Right lobe of liver (tissue), 4 donors: ENCODE results near the gene XAB2.

ENCODE experiments used
- POLR2A ChIP-seq: fragments of 450-650 bp; IDR thresholded peaks from one replicate; pipeline ENCODE4 v1.6.1; 2017; ENCODE audit warnings: antibody characterized with exemption, mild to moderate bottlenecking
- TF ChIP-seq, protein P1 (sequence below), 4 donors: fragments of 200-600 bp in 3 of 4; fragments of 450-650 bp in 1 of 4; IDR thresholded peaks; one replicate each; pipeline versions ENCODE4 v1.5.1 to v1.8.0; 2016 to 2022; ENCODE audit warnings: antibody characterized with exemption in 4 of 4, mild to moderate bottlenecking in 2 of 4
- donor health status: DM: no; HTN: no; CAD: no.
- donor health status: DM: no; HTN: no; CAD: no.
- donor health status: DM: no; HTN: yes; CAD: no.

DNA sequence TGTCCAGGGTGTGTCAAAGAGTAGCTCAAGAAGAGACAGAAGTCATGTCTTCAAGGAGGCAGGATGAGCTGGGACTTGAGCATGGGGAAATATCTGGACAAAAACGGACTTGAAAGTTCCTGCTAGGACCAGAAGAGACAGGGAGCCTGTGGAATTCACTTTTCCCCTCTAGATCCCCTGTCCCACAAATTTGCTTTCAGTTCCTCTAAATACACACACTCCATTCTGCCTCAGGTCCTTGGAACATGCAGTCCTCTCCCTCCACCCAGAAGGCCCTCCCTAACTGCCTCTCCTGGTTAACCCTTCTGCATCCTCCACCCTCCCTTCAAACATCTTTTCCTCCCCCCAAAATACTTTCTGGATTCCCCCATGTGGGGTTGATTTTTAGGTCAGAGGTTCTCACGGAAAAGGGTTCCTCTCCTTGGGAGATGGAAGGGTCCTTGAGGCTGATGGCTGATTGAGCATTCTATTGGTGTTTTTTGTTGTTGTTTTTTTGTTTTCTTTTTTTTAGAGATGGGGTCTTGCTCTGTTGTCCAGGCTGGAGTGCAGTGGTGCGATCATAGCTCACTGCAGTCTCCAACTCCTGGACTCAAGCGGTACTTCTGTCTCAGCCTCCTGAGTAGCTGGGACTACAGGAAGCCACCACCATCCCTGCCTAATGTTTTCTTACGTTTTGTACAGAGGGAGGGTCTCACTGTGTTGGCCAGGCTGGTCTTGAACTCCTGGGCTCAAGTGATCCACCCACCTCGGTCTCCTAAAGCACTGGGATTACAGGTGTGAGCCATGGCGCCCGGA is 32.6 kb upstream of the XAB2 start:
- TF ChIP-seq, protein P1, sequence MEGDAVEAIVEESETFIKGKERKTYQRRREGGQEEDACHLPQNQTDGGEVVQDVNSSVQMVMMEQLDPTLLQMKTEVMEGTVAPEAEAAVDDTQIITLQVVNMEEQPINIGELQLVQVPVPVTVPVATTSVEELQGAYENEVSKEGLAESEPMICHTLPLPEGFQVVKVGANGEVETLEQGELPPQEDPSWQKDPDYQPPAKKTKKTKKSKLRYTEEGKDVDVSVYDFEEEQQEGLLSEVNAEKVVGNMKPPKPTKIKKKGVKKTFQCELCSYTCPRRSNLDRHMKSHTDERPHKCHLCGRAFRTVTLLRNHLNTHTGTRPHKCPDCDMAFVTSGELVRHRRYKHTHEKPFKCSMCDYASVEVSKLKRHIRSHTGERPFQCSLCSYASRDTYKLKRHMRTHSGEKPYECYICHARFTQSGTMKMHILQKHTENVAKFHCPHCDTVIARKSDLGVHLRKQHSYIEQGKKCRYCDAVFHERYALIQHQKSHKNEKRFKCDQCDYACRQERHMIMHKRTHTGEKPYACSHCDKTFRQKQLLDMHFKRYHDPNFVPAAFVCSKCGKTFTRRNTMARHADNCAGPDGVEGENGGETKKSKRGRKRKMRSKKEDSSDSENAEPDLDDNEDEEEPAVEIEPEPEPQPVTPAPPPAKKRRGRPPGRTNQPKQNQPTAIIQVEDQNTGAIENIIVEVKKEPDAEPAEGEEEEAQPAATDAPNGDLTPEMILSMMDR (IDR thresholded peaks at IDR 0.05): no peak
- no peak for TF ChIP-seq POLR2A
